Naive thymus-derived CD4-positive, alpha-beta T cell (primary cell): ENCODE measurements around the gene TERT. TPM values are rescaled to one million over a fixed set of nuclear protein-coding genes. Genes with fewer than 3 reads are reported as not detected.

Experiments used
- ATAC-seq: fragments of 150-1000 bp; cut with Tn5 transposase; 2 replicates; pipeline ENCODE4 v1.10.0; 2021; ENCODE audit warnings: mild to moderate bottlenecking, moderate library complexity
- CTCF ChIA-PET: fragments of 350-600 bp; sonication (Branson Sonifier 250); formaldehyde crosslinking; loops from one replicate; lab custom pipeline; 2021; ENCODE audit warnings: antibody characterized with exemption; lab: Charles Lee
- POLR2A ChIA-PET: fragments of 350-600 bp; sonication (Branson Sonifier 250); formaldehyde crosslinking; loops from one replicate; lab custom pipeline; 2021; ENCODE audit warnings: antibody characterized with exemption, inconsistent platforms; lab: Charles Lee
- DNase-seq, 9 donors: peaks; one replicate each; pipeline versions ENCODE4 v3.0.0 to v3.0.0-alpha.2; 2020 to 2022; ENCODE audit warnings: mixed read lengths in 1 of 9
- H3K27ac ChIP-seq: one replicate; pipeline ENCODE4 v1.7.0; 2013; ENCODE audit warnings: mild to moderate bottlenecking, low read depth, low read length, moderate library complexity
- H3K27me3 ChIP-seq, 2 donors: one replicate each; pipeline ENCODE4 v1.7.0; 2013; ENCODE audit warnings: low read length in 2 of 2, mild to moderate bottlenecking in 2 of 2, moderate library complexity in 2 of 2; ENCODE audit not compliant: control insufficient read depth in 2 of 2, insufficient read depth in 2 of 2
- H3K36me3 ChIP-seq, 3 experiments: 1 replicate in 2 of 3; 2 replicates in 1 of 3; pipeline ENCODE4 v1.7.0; 2013; ENCODE audit warnings: low read length in 3 of 3, mild to moderate bottlenecking in 3 of 3, moderate library complexity in 1 of 3; ENCODE audit not compliant: insufficient read depth in 3 of 3, control insufficient read depth in 2 of 3
- H3K4me1 ChIP-seq, 2 donors: one replicate each; pipeline ENCODE4 v1.7.0; 2013; ENCODE audit warnings: low read length in 2 of 2, mild to moderate bottlenecking in 2 of 2, moderate library complexity in 1 of 2; ENCODE audit not compliant: control insufficient read depth in 2 of 2, insufficient read depth in 2 of 2
- H3K4me3 ChIP-seq: 2 replicates; pipeline ENCODE4 v1.7.0; 2013; ENCODE audit warnings: mild to moderate bottlenecking, low read length
- H3K9me3 ChIP-seq, 3 experiments: 1 replicate in 2 of 3; 2 replicates in 1 of 3; pipeline ENCODE4 v1.7.0; 2013; ENCODE audit warnings: low read length in 3 of 3; ENCODE audit not compliant: control insufficient read depth in 2 of 3
- H3K27ac Mint-ChIP-seq, 9 donors: one replicate each; pipeline ENCODE4 v1.8.0; 2020 to 2022; ENCODE audit warnings: mixed read lengths in 9 of 9, mild to moderate bottlenecking in 8 of 9, moderate library complexity in 5 of 9, inconsistent platforms in 2 of 9
- H3K27me3 Mint-ChIP-seq, 5 donors: one replicate each; pipeline ENCODE4 v1.8.0; 2021 to 2022; ENCODE audit warnings: mixed read lengths in 5 of 5, mild to moderate bottlenecking in 1 of 5
- H3K36me3 Mint-ChIP-seq, 5 donors: one replicate each; pipeline ENCODE4 v1.8.0; 2020 to 2022; ENCODE audit warnings: mixed read lengths in 5 of 5, mild to moderate bottlenecking in 3 of 5, inconsistent platforms in 1 of 5
- H3K4me1 Mint-ChIP-seq, 7 donors: one replicate each; pipeline ENCODE4 v1.8.0; 2020 to 2022; ENCODE audit warnings: mixed read lengths in 7 of 7, mild to moderate bottlenecking in 3 of 7, inconsistent platforms in 1 of 7
- H3K4me3 Mint-ChIP-seq, 10 donors: one replicate each; pipeline ENCODE4 v1.8.0; 2020 to 2022; ENCODE audit warnings: mild to moderate bottlenecking in 10 of 10, mixed read lengths in 10 of 10, moderate library complexity in 6 of 10, inconsistent platforms in 2 of 10
- H3K9me3 Mint-ChIP-seq, 11 donors: one replicate each; pipeline ENCODE4 v1.8.0; 2020 to 2022; ENCODE audit warnings: mixed read lengths in 11 of 11, mild to moderate bottlenecking in 4 of 11, inconsistent platforms in 1 of 11, moderate library complexity in 1 of 11
- intact Hi-C, 2 donors: fragments of 100-400 bp; cut with micrococcal nuclease; formaldehyde crosslinking; loops; one replicate each; pipeline ENCODE4 v1.15.1; 2023
- polyA plus RNA-seq, 2 donors: library from polyadenylated mRNA; unstranded; fragments of 300-500 nt; fragmentation: Illumina TruSeq; gene quantifications; one replicate each; pipeline ENCODE4 v1.2.3, GENCODE V29; 2021
- total RNA-seq, 6 experiments: library from RNA in 5 of 6; stranded (reverse) in 5 of 6; gene quantifications; 1 replicate in 5 of 6; 2 replicates in 1 of 6; pipeline ENCODE4 v1.2.3 and lab custom pipeline; 2021 to 2026

The TERT gene
- total and polyA plus RNA-seq, 7 experiments from 2014 or later, result 0.13 to 3.3 (median 1.3) TPM; not detected in 1

GRCh38 chr5:1209896-1210776 is 84.7 kb downstream of the TERT start:
- H3K36me3 ChIP-seq, result no peaks in the 10 kb centered on the region
- peaks cover 0 to 9% (median 0%) of the 10 kb centered on the region in 5 donors for H3K27me3 Mint-ChIP-seq
- H3K4me1 ChIP-seq, result no peaks in the 10 kb centered on the region
- H3K9me3 Mint-ChIP-seq, result no peaks in the 10 kb centered on the region
- POLR2A ChIA-PET, result no interaction called here
- DNase-seq, result no peak
- intact Hi-C loops, result no loop called here
- peaks cover 0 to 4% (median 0%) of the 10 kb centered on the region in 7 donors for H3K4me1 Mint-ChIP-seq
- H3K27ac Mint-ChIP-seq, result no peak overlapping the region
- no peak overlapping the region for H3K4me3 ChIP-seq
- H3K36me3 Mint-ChIP-seq, result no peaks in the 10 kb centered on the region
- no peak overlapping the region for H3K4me3 Mint-ChIP-seq
- CTCF ChIA-PET, result no interaction called here
- no peak for ATAC-seq
- H3K27ac ChIP-seq, result no peak overlapping the region
- no peaks in the 10 kb centered on the region for H3K9me3 ChIP-seq
- no peaks in the 10 kb centered on the region for H3K27me3 ChIP-seq

- H3K4me3 Mint-ChIP-seq, result no peak overlapping the region
- peaks cover 0 to 9% (median 0%) of the 10 kb centered on the region in 5 donors for H3K27me3 Mint-ChIP-seq
- CTCF ChIA-PET, result no interaction called here
- Histone ChIP-seq H3K36me3 (no peaks in the 10 kb centered on the region), H3K27me3 (no peaks in the 10 kb centered on the region), H3K27ac (no peak overlapping the region), H3K9me3 (no peaks in the 10 kb centered on the region), H3K4me3 (no peak overlapping the region), H3K4me1 (no peaks in the 10 kb centered on the region)
- DNase-seq (no peak), ATAC-seq (no peak)
- no peaks in the 10 kb centered on the region for H3K9me3 Mint-ChIP-seq
- peaks cover 0 to 5% (median 0%) of the 10 kb centered on the region in 7 donors for H3K4me1 Mint-ChIP-seq
- POLR2A ChIA-PET, result no interaction called here
- no peaks in the 10 kb centered on the region for H3K36me3 Mint-ChIP-seq
- intact Hi-C loops, result no loop called here
- no peak overlapping the region for H3K27ac Mint-ChIP-seq
These were observed 85.4 kb downstream of the TERT start for GRCh38 chr5:1209489-1209852.

GRCh38 chr5:1208743-1209488 is 86.0 kb downstream of the TERT start:
- CTCF ChIA-PET, result no interaction called here
- H3K9me3 ChIP-seq, result no peaks in the 10 kb centered on the region
- Mint-ChIP-seq H3K27ac (no peak overlapping the region), H3K36me3 (no peaks in the 10 kb centered on the region), H3K4me1 (peaks cover 0 to 5% (median 0%) of the 10 kb centered on the region in 7 donors), H3K4me3 (no peak overlapping the region), H3K9me3 (no peaks in the 10 kb centered on the region), H3K27me3 (peaks cover 0 to 9% (median 0%) of the 10 kb centered on the region in 5 donors)
- intact Hi-C loops, result no loop called here
- POLR2A ChIA-PET, result no interaction called here
- no peak overlapping the region for H3K4me3 ChIP-seq
- H3K36me3 ChIP-seq, result no peaks in the 10 kb centered on the region
- H3K27me3 ChIP-seq, result no peaks in the 10 kb centered on the region
- H3K27ac ChIP-seq, result no peak overlapping the region
- no peaks in the 10 kb centered on the region for H3K4me1 ChIP-seq
- ATAC-seq, result no peak
- DNase-seq, result no peak

- no peak overlapping the region for H3K27ac ChIP-seq
- ATAC-seq, result no peak
- CTCF ChIA-PET, result no interaction called here
- POLR2A ChIA-PET, result no interaction called here
- no peak overlapping the region for H3K4me3 ChIP-seq
- Mint-ChIP-seq H3K4me3 (no peak overlapping the region), H3K27ac (no peak overlapping the region), H3K36me3 (no peaks in the 10 kb centered on the region), H3K27me3 (peaks cover 0 to 9% (median 0%) of the 10 kb centered on the region in 5 donors), H3K4me1 (peaks cover 0 to 5% (median 0%) of the 10 kb centered on the region in 7 donors), H3K9me3 (no peaks in the 10 kb centered on the region)
- H3K9me3 ChIP-seq, result no peaks in the 10 kb centered on the region
- no peaks in the 10 kb centered on the region for H3K36me3 ChIP-seq
- DNase-seq, result no peak
- no peaks in the 10 kb centered on the region for H3K4me1 ChIP-seq
- no peaks in the 10 kb centered on the region for H3K27me3 ChIP-seq
- intact Hi-C loops, result no loop called here
These were observed 86.6 kb downstream of the TERT start for GRCh38 chr5:1208221-1208742.

- ATAC-seq (no peak), DNase-seq (no peak)
- Mint-ChIP-seq H3K4me3 (no peak overlapping the region), H3K27ac (no peak overlapping the region), H3K4me1 (peaks cover 0 to 5% (median 0%) of the 10 kb centered on the region in 7 donors), H3K36me3 (no peaks in the 10 kb centered on the region), H3K27me3 (peaks cover 0 to 9% (median 0%) of the 10 kb centered on the region in 5 donors), H3K9me3 (no peaks in the 10 kb centered on the region)
- H3K36me3 ChIP-seq, result no peaks in the 10 kb centered on the region
- H3K4me3 ChIP-seq, result no peak overlapping the region
- CTCF ChIA-PET, result no interaction called here
- POLR2A ChIA-PET, result no interaction called here
- no peaks in the 10 kb centered on the region for H3K9me3 ChIP-seq
- no peaks in the 10 kb centered on the region for H3K27me3 ChIP-seq
- intact Hi-C loops, result no loop called here
- no peaks in the 10 kb centered on the region for H3K4me1 ChIP-seq
- H3K27ac ChIP-seq, result no peak overlapping the region
These were observed 87.3 kb downstream of the TERT start for GRCh38 chr5:1207555-1207954.

GRCh38 chr5:1206521-1207412 is 88.1 kb downstream of the TERT start:
- H3K27ac ChIP-seq, result no peak overlapping the region
- DNase-seq (no peak), ATAC-seq (no peak)
- peaks cover 0 to 9% (median 0%) of the 10 kb centered on the region in 5 donors for H3K27me3 Mint-ChIP-seq
- H3K4me1 ChIP-seq, result no peaks in the 10 kb centered on the region
- H3K27ac Mint-ChIP-seq, result no peak overlapping the region
- no peaks in the 10 kb centered on the region for H3K36me3 Mint-ChIP-seq
- no peaks in the 10 kb centered on the region for H3K9me3 Mint-ChIP-seq
- peaks cover 0 to 5% (median 0%) of the 10 kb centered on the region in 7 donors for H3K4me1 Mint-ChIP-seq
- H3K36me3 ChIP-seq, result no peaks in the 10 kb centered on the region
- intact Hi-C loops, result no loop called here
- no peak overlapping the region for H3K4me3 ChIP-seq
- ChIA-PET POLR2A (no interaction called here), CTCF (no interaction called here)
- H3K4me3 Mint-ChIP-seq, result no peak overlapping the region
- no peaks in the 10 kb centered on the region for H3K27me3 ChIP-seq
- no peaks in the 10 kb centered on the region for H3K9me3 ChIP-seq
